Fibroblast of peridontal ligament (primary cell): ENCODE results near the gene PBXIP1.

ENCODE experiments used
- DNase-seq: peaks from one replicate; pipeline ENCODE4 v3.0.0-alpha.2; 2010; ENCODE audit errors: extremely low read depth

PBXIP1 gene

GRCh38 chr1:154972517-154973343 lies 16.8 kb upstream of the PBXIP1 start:
- DNase-seq: peak; percentile 85

- DNase-seq: no peak
Measured at GRCh38 chr1:154972213-154972516, 16.3 kb upstream of the PBXIP1 start.

GRCh38 chr1:154971341-154971998 lies 15.6 kb upstream of the PBXIP1 start:
- no peak for DNase-seq

- DNase-seq: peak; percentile 90
Measured at GRCh38 chr1:154970631-154971340, 14.9 kb upstream of the PBXIP1 start, which contains the start of gene SHC1. TSS of gene SHC1 (minus strand) at chr1:154970747. CDS start at chr1:154970526, 221 bp downstream.

GRCh38 chr1:154969860-154970452 lies 14.1 kb upstream of the PBXIP1 start:
- no peak for DNase-seq

GRCh38 chr1:154969246-154969645 lies 13.3 kb upstream of the PBXIP1 start:
- no peak for DNase-seq

GRCh38 chr1:154968731-154969130 lies 12.8 kb upstream of the PBXIP1 start:
- DNase-seq: no peak

GRCh38 chr1:154967331-154967950 lies 11.5 kb upstream of the PBXIP1 start:
- no peak for DNase-seq

GRCh38 chr1:154966111-154966510 lies 10.2 kb upstream of the PBXIP1 start:
- no peak for DNase-seq

- DNase-seq: no peak
Measured at GRCh38 chr1:154964359-154964758, 8.5 kb upstream of the PBXIP1 start.

- no peak for DNase-seq
Measured at GRCh38 chr1:154963643-154964042, 7.7 kb upstream of the PBXIP1 start.

GRCh38 chr1:154962795-154963330 lies 7.0 kb upstream of the PBXIP1 start:
- no peak for DNase-seq

- no peak for DNase-seq
Measured at GRCh38 chr1:154962156-154962749, 6.4 kb upstream of the PBXIP1 start.

GRCh38 chr1:154961207-154962155 lies 5.6 kb upstream of the PBXIP1 start, which contains the start of gene PYGO2:
TSS of gene PYGO2 (minus strand) at chr1:154961782. CDS start at chr1:154961576, 206 bp downstream.
- DNase-seq: peak; percentile 57

- DNase-seq: no peak
Measured at GRCh38 chr1:154960446-154961136, 4.7 kb upstream of the PBXIP1 start.

- DNase-seq: no peak
Measured at GRCh38 chr1:154959426-154959780, 3.5 kb upstream of the PBXIP1 start.

GRCh38 chr1:154958681-154959425 lies 3.0 kb upstream of the PBXIP1 start:
- no peak for DNase-seq

- DNase-seq: no peak
Measured at GRCh38 chr1:154958036-154958435, 2.1 kb upstream of the PBXIP1 start.
